Keratinocyte (primary cell): ENCODE data around the gene SCAF4.

Source experiments
- EZH2 ChIP-seq: IDR thresholded peaks from one replicate; pipeline ENCODE4 v1.6.1; 2012; ENCODE audit warnings: inconsistent platforms, mild to moderate bottlenecking, low read length, moderate library complexity
- TF ChIP-seq, protein P1 (sequence below), 3 experiments: IDR thresholded peaks in 1 of 3; conservative IDR thresholded peaks in 1 of 3; optimal IDR thresholded peaks in 1 of 3; 2 replicates in 2 of 3; 3 replicates in 1 of 3; pipeline versions ENCODE3 to v1.5.1; 2011; ENCODE audit warnings: low read length in 3 of 3, mild to moderate bottlenecking in 3 of 3, moderate library complexity in 2 of 3, control low read depth in 1 of 3, inconsistent platforms in 1 of 3; ENCODE audit not compliant: insufficient read depth in 2 of 3; ENCODE audit errors: extremely low read depth in 1 of 3

DNA sequence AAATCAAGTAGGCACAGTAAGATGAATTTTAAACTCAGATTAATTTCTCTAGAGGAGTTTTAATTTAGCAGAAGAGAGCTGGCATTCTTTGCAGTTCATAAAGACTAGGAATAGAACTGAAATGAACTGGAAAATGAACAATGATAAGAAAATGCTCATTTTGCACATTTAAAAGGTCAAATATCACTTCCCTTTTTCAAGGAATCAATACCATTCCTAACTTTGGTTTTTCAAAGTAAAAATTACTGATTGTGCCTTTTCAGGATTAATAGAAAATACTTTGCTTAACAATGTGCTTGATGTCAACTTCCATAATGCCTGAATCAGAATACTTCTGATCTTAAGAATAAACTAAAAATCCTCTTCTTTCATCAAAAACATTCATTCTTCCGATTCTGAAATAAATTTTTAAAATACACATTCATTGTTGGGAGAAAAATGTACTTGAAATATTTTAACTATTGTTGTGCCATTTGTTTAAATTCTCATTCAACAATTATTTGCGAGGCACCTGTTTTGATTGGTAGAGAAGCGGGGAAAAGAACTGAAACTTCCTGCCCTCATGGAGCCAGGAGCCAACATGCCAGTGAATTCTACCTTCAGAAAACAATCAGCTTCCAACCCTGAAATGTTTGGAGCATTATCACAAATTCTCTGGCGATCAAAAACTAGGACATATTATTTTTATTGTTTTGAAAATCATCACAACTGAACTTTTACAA, 2.1 kb downstream of the SCAF4 start:
- no peak for TF ChIP-seq EZH2
- TF ChIP-seq, protein P1, sequence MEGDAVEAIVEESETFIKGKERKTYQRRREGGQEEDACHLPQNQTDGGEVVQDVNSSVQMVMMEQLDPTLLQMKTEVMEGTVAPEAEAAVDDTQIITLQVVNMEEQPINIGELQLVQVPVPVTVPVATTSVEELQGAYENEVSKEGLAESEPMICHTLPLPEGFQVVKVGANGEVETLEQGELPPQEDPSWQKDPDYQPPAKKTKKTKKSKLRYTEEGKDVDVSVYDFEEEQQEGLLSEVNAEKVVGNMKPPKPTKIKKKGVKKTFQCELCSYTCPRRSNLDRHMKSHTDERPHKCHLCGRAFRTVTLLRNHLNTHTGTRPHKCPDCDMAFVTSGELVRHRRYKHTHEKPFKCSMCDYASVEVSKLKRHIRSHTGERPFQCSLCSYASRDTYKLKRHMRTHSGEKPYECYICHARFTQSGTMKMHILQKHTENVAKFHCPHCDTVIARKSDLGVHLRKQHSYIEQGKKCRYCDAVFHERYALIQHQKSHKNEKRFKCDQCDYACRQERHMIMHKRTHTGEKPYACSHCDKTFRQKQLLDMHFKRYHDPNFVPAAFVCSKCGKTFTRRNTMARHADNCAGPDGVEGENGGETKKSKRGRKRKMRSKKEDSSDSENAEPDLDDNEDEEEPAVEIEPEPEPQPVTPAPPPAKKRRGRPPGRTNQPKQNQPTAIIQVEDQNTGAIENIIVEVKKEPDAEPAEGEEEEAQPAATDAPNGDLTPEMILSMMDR (optimal IDR thresholded peaks at IDR 0.05 in 1 of 3, IDR thresholded peaks at IDR 0.05 in 1 of 3, conservative IDR thresholded peaks at IDR 0.05 in 1 of 3; ENCODE audit: extremely low read depth in 1 of 3, insufficient read depth in 2 of 3, low read length in 3 of 3) = no peak
